IPS DF 6.9 (cell line): ENCODE results near the gene RRH.
"Not testable (repeated sequence)": the region's sequence is repeated elsewhere in the genome, so short reads cannot be mapped to it uniquely, and the experiment has no call there.

ENCODE experiments used
- DNase-seq: peaks from one replicate; pipeline ENCODE4 v3.0.0-alpha.2; 2013; ENCODE audit warnings: low read depth, low spot score
- H3K27ac ChIP-seq: one replicate; pipeline ENCODE4 v1.5.1; 2013; ENCODE audit warnings: low read length, control low read depth
- H3K27me3 ChIP-seq: 2 replicates; pipeline ENCODE4 v1.6.1; 2013; ENCODE audit warnings: mild to moderate bottlenecking, low read length; ENCODE audit not compliant: control insufficient read depth, insufficient read depth
- H3K36me3 ChIP-seq: 2 replicates; pipeline ENCODE4 v1.6.1; 2013; ENCODE audit warnings: low read length; ENCODE audit not compliant: control insufficient read depth, insufficient read depth
- H3K4me1 ChIP-seq: 2 replicates; pipeline ENCODE4 v1.6.1; 2013; ENCODE audit warnings: low read length; ENCODE audit not compliant: control insufficient read depth, insufficient read depth
- H3K4me3 ChIP-seq: 2 replicates; pipeline ENCODE4 v1.5.1; 2013; ENCODE audit warnings: mild to moderate bottlenecking, low read length
- H3K9me3 ChIP-seq: 2 replicates; pipeline ENCODE4 v1.6.1; 2013; ENCODE audit warnings: low read length, inconsistent platforms; ENCODE audit not compliant: control insufficient read depth, insufficient read depth
- WGBS: extraction: QIAGEN DNeasy Blood & Tissue Kit; methylation state at CpG from one replicate; pipeline ENCODE4 v1.1.7; 2013; ENCODE audit warnings: mixed read lengths, missing lambda C conversion rate; ENCODE audit not compliant: insufficient read length, insufficient coverage; 5-methylcytosine and 5-hydroxymethylcytosine counted together

RRH gene

GRCh38 chr4:109836985-109837384 is 9.2 kb downstream of the RRH start:
- Histone ChIP-seq H3K9me3 (no peaks in the 10 kb centered on the region), H3K27me3 (no peaks in the 10 kb centered on the region), H3K4me3 (no peak overlapping the region), H3K4me1 (no peaks in the 10 kb centered on the region), H3K27ac (no peak overlapping the region), H3K36me3 (no peaks in the 10 kb centered on the region)
- no peak for DNase-seq
- WGBS = no CpG with 5 or more reads among the region's 3 CpGs

- Histone ChIP-seq H3K4me1 (no peaks in the 10 kb centered on the region), H3K4me3 (no peak overlapping the region), H3K27ac (no peak overlapping the region), H3K27me3 (no peaks in the 10 kb centered on the region), H3K9me3 (no peaks in the 10 kb centered on the region), H3K36me3 (no peaks in the 10 kb centered on the region)
- no peak for DNase-seq
- WGBS = no CpG with 5 or more reads among the region's 6 CpGs
Observed at GRCh38 chr4:109846395-109847098, 18.8 kb downstream of the RRH start.

DNA sequence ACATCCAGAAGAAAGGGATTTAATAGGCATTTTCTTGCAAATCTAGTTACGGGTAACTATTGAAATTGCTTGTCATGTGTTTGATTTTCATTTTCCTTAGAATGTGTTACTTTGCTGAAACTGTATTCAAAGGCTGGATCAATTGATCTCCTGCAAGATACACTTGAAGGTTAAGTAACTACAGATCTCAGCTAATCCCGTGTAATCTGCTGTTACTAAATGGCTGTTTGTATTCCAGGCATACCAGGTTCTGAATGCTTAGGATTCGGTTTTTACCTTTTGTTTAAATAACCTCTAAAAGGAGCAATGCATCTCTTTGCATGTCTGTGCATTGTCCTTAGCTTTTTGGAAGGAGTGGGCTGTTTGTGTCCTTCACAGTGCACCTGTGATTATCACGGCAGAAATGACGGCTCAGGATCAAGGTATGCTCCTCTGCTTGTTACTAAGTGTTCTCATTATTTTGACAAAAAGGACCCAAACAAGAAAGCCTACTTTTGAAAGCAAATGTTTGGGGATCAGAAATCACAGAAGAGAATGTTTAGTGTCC is 20.2 kb downstream of the RRH start, which contains the start of gene LRIT3:
LRIT3 (plus strand) TSS at position 212 of the 547 bp plus-strand sequence; CDS start at position 307, 95 bp downstream.
- no CpG with 5 or more reads among the region's 5 CpGs for WGBS
- H3K9me3 ChIP-seq = no peaks in the 10 kb centered on the region
- H3K27ac ChIP-seq = no peak within 1 kb of the TSS
- H3K4me1 ChIP-seq = no peaks in the 10 kb centered on the region
- no peak for DNase-seq
- no peaks in the 10 kb centered on the region for H3K36me3 ChIP-seq
- H3K4me3 ChIP-seq = no peak within 1 kb of the TSS
- no peaks in the 10 kb centered on the region for H3K27me3 ChIP-seq

- DNase-seq = no peak
- H3K27me3 ChIP-seq = no peaks in the 10 kb centered on the region
- no peak overlapping the region for H3K27ac ChIP-seq
- no peak overlapping the region for H3K4me3 ChIP-seq
- no CpG with 5 or more reads among the region's 2 CpGs for WGBS
- no peaks in the 10 kb centered on the region for H3K9me3 ChIP-seq
- no peaks in the 10 kb centered on the region for H3K36me3 ChIP-seq
- no peaks in the 10 kb centered on the region for H3K4me1 ChIP-seq
Observed at GRCh38 chr4:109848501-109848900, 20.7 kb downstream of the RRH start.

DNA sequence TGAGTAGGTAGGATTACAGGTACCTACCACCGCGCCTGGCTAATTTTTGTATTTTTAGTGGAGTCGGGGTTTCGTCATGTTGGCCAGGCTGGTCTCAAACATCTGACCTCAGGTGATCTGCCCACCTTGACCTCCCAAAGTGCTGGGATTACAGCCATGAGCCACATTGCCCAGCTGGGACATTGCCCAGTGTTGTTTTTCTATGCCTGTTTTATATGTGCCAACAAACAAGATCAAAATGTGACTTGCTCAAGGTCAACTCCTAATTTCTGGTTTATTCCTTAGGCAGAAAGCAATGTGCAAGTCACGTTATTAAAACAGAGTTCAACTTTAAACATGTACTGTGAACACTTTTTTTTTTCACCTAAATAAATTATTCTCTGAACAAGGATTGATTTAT is 22.8 kb downstream of the RRH start:
- no peak overlapping the region for H3K27ac ChIP-seq
- no peaks in the 10 kb centered on the region for H3K27me3 ChIP-seq
- H3K4me3 ChIP-seq = no peak overlapping the region
- DNase-seq = no peak
- WGBS = no CpG with 5 or more reads among the region's 5 CpGs
- no peaks in the 10 kb centered on the region for H3K36me3 ChIP-seq
- no peaks in the 10 kb centered on the region for H3K4me1 ChIP-seq
- H3K9me3 ChIP-seq = no peaks in the 10 kb centered on the region

GRCh38 chr4:109859426-109860300 is 31.9 kb downstream of the RRH start:
- not testable (repeated sequence) for H3K27ac ChIP-seq, H3K9me3 ChIP-seq, H3K4me3 ChIP-seq, H3K36me3 ChIP-seq, H3K4me1 ChIP-seq, H3K27me3 ChIP-seq, DNase-seq
- no CpG with 5 or more reads among the region's 4 CpGs for WGBS

- H3K9me3 ChIP-seq = no peaks in the 10 kb centered on the region
Observed at GRCh38 chr4:109861271-109861670, 33.5 kb downstream of the RRH start.

DNA sequence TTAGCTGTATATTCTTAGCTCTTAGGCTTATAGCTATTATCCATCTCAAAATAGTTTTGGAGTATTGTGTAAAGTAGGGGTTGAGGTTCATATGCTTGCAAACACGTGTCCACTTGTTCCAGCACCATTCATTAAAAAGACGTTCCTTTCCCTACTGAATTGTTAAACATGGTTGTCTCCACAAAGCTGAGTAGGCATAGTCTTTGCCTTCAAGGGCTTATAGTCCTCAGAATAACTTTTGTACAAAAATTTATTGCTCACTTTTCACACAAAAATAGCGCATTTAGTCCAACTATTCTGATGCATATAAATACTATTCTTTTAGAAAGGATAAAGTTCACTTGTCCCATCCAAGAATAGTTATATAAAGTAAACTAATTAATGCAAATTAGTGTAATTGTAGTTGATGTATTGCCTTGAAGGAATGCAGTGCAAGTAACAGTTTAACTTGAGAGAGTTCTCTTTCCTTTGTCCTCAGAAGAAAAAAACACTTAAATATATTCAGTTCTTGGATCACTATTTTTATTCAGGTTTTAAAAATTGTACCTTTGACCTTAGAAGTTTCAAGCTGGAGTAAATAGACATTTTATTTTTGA is 34.2 kb downstream of the RRH start:
- Histone ChIP-seq H3K36me3 (no peaks in the 10 kb centered on the region), H3K4me1 (no peaks in the 10 kb centered on the region), H3K27ac (no peak overlapping the region), H3K27me3 (no peaks in the 10 kb centered on the region), H3K9me3 (no peaks in the 10 kb centered on the region), H3K4me3 (no peak overlapping the region)
- DNase-seq = no peak
- no CpG with 5 or more reads among the region's 3 CpGs for WGBS

More at GRCh38 chr4:109861271-109861670, 33.5 kb downstream of the RRH start:
- WGBS = no CpG with 5 or more reads among the region's 2 CpGs
- H3K4me3 ChIP-seq = no peak overlapping the region
- no peaks in the 10 kb centered on the region for H3K36me3 ChIP-seq
- H3K4me1 ChIP-seq = no peaks in the 10 kb centered on the region
- DNase-seq = no peak
- H3K27me3 ChIP-seq = no peaks in the 10 kb centered on the region
- no peak overlapping the region for H3K27ac ChIP-seq

GRCh38 chr4:109864134-109864533 is 36.4 kb downstream of the RRH start:
- no peak overlapping the region for H3K4me3 ChIP-seq
- H3K27ac ChIP-seq = no peak overlapping the region
- H3K36me3 ChIP-seq = no peaks in the 10 kb centered on the region
- no peak for DNase-seq
- H3K9me3 ChIP-seq = no peaks in the 10 kb centered on the region
- no peaks in the 10 kb centered on the region for H3K27me3 ChIP-seq
- no peaks in the 10 kb centered on the region for H3K4me1 ChIP-seq

DNA sequence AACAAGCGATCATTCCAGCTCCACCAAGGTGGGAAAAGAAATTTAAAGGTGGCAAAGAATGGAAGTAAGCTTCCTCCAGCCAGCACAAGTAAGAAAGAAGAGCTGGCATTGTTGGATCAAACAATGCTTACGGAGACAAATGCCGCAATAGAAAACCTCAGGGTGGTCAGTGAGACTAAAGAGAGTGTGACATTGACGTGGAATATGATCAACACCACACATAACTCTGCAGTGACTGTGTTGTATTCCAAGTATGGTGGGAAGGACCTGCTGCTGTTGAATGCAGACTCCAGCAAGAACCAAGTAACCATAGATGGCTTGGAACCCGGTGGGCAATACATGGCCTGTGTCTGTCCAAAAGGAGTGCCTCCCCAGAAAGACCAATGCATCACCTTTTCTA is 42.3 kb downstream of the RRH start:
- no CpG with 5 or more reads among the region's 5 CpGs for WGBS
- Histone ChIP-seq H3K36me3 (no peaks in the 10 kb centered on the region), H3K27me3 (no peaks in the 10 kb centered on the region), H3K9me3 (no peaks in the 10 kb centered on the region), H3K27ac (no peak overlapping the region), H3K4me1 (no peaks in the 10 kb centered on the region), H3K4me3 (no peak overlapping the region)
- no peak for DNase-seq
